NCI-H2227 (cell line): ENCODE data around the gene NFKBIZ.

Experiments used
- DNase-seq: peaks from one replicate; lab custom pipeline; 2025; ENCODE audit not compliant: unreplicated experiment; lab: John Stamatoyannopoulos, UW

The NFKBIZ gene

DNA sequence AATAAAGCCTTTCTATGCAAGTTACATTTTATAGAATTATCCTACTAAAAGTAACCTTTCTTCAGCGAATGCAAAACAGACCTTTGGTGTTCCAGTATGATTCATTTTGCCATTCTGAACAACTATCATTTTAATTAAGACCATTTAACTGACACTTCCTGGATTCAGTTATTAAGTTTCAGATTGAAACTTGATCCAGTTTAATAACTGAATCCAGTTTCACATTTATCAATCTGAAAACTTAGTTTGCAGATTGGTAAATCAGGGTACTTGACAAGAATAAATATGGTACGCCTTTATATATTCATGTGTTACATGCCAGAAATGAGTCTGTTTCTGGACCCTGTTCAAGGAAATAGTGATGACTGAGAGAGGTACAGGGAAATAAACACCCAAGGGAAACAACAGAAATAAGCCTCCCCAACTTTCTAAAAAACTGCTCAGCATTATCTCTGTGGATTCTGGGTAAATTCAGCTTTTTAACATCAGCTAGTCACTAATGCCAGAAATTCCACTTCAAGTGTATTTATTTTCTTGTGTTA is 23.3 kb upstream of the NFKBIZ start:
- no peak for DNase-seq

GRCh38 chr3:101827211-101828174 is 21.8 kb upstream of the NFKBIZ start:
- peak; percentile 38 for DNase-seq

GRCh38 chr3:101828276-101828675 is 21.0 kb upstream of the NFKBIZ start:
- no peak for DNase-seq

DNA sequence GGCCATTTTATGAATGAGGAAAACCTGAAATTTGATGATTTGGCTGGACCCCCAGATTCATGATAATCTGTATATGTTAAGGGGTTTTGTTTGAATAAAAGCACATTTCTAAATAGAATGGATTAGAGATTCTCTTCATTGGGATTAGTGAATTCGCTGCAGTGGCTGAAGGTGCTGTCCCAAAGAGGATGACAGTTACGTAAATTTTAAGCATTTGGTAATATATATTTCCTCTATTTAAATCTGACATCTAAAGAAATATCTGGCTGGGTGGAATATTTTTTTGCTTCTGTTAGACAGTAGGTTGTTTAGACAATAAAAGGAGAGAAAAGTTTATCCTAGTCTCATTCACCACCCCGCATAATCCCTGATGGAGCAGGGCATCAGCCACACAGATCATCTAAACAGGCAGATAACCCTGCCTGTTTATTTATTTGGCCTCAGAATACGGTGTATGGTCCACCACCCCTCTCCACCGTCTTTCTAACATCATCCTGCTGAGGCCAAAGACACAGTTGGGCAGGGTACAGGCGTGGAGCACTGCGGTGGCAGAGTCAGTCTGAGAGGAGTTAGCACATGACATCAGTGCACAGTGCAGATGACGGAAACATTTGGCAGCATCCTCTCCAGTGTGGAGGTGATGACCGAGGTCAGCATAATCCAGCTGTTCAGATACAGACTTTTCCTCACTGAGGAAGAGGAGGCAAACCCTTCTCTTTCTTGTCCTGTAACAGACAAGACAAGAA is 20.4 kb upstream of the NFKBIZ start:
- DNase-seq, result no peak

GRCh38 chr3:101829437-101829830 is 19.9 kb upstream of the NFKBIZ start:
- no peak for DNase-seq

- DNase-seq, result no peak
These were observed 19.4 kb upstream of the NFKBIZ start for GRCh38 chr3:101829874-101830273.

DNA sequence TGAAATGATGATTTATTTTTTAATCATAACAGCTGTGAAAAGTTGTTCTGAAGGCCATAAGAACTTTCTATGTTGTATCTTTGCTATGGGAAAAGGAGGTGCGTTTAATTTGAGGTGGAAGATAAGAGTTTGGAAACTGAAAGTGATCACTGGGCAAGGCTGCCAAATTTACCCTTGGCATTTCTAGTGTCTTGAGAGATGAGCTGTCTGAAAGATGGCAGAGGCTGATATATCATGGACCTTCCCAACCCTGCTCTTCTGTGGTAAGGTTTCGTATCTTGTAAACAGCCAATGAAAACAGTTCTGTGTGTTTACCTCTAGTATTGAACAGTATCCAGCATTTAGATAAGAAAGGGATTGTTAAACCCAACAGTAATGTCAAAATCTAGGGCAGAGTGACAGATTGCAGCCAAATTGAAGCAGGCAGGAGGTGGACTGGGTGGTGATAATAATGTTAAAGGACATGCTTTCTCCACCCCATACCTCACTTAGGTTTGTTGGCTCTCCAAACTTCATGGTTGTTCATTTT is 15.8 kb upstream of the NFKBIZ start:
- DNase-seq, result no peak

DNA sequence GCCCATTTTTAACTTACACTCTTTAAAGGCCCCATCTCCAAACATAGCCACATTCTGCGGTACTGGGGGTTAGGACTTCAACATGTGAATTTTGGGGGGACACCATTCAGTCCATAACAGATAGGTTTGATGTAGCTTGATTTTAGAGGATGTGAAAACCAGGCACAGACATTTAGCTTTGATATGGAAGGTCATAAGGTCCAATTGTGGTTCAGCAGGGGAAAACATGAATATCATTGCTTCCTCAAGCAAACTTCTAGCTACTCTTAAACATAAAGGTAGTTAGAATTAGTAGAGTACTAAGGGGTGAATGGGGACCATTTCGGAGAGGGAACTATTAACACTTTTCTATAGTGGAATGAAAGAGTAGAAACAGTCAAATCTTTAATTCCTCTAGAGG is 13.6 kb upstream of the NFKBIZ start:
- DNase-seq, result no peak

GRCh38 chr3:101836160-101836559 is 13.2 kb upstream of the NFKBIZ start:
- no peak for DNase-seq

DNA sequence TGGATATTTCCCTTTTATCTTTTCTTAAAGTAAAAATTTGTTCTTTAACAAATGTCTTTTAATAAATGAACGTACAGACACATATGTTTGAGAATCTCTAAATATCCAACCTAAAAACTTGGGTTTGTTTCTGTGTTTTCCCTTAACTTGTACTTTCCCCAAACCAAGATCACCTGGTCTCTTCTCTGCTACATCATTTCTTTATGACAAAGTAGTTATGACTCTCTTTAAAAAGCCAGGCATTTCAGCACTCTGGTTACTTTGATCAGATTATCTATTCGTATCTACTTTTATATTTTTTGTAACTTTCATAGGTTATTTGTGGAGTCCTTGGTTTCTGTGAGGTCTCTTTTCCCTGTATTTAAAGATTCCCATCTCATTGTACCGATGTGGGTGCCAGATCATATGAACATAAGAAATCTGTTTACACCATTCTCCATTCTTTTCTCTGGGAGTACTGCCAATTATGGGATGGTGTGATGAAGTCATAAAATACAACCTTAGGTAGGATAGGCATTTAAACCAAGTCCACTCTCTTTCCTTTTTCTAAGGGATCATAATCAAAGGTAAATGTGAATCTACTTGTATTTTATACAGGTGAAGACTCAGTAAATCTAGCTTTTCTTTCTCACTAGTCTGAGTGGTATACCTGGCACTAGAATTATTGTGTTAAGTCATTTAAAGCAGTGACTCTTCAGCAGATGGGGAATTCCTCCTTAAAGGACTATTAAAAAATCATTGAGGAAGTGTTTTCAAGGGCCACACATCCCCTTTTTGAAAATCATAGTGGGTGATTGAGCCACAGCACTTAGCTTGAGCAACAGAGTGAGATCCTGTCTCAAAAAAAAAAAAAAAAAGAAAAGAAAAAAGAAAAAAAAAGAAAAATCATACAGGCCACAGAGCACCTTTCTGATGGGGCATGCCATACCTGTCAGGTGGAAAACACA is 12.4 kb upstream of the NFKBIZ start:
- no peak for DNase-seq

DNA sequence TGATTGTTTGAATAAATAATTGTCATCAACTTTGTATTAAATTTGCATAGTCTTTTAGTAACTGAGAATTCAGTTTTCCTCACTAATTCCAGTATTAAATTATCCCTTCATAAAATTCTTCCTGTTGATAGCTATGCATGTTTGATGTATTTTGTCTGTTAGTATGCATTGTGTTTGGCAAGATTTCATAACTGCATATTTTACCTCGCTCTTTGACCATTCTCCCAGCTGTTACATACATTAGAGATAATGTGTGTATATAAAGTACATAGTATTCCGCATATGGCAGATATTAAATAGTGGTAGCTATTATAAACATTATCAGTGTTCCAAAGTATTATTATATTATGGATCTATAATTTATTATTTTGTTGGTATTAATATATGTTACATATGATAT is 10.6 kb upstream of the NFKBIZ start:
- no peak for DNase-seq

DNA sequence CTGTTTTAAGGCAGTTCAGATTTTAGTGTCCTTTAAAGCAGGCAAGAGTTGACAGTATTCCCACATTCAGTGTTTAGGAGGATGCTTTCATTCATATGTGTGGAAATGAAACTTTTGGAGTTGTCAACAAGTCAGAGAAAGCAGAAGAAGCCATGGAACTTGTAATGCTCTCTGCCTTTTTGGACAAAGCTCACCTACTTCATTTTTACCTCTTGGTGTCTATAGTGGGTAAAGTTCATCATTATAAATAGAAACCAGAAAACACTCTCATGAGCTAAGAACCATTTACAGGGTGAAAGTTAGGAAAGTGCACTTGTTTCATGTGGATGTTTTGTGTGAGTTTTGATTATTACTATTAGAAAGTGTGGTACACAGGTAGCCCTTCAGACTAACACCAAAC is 9.2 kb upstream of the NFKBIZ start:
- no peak for DNase-seq

GRCh38 chr3:101842245-101842934 is 6.9 kb upstream of the NFKBIZ start:
- no peak for DNase-seq

- no peak for DNase-seq
These were observed 6.4 kb upstream of the NFKBIZ start for GRCh38 chr3:101842935-101843330.

DNA sequence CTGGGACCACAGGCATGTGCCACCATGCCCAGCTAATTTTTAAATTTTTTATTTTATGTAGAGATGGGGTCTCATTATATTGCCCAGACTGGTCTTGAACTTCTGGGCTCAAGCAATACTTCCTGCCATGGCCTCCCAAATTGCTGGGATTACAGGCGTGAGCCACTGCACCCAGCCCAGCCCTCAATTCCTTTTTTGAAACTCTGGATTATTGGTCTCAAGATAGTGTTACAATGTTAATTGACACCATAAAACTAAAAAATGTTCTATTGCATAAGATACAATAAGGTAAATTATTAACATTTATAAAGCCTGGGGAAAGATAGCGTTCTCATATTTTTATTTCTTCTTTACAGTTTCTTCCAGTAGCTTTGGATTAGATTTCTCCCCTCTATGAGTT is 3.9 kb upstream of the NFKBIZ start:
- no peak for DNase-seq

DNA sequence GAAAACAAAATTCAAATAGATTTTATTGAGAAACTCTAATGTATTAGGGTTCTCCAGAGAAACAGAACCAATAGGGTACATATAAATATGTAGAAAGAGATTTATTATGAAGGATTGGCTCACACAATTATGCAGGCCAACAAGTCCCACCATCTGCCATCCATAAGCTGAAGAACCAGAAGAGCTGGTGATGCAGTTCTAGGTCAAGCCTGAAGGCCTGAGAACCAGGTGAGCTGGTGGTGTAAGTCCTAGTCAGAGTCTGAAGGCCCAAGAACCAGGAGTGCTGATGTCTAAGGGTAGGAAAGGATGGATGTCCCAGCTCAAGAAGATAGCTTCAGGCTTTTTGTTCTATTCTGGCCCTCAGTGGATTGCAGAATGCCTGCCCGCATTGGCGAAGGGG is 2.6 kb upstream of the NFKBIZ start:
- DNase-seq, result no peak

- DNase-seq, result no peak
These were observed 2.0 kb upstream of the NFKBIZ start for GRCh38 chr3:101847328-101847727.

GRCh38 chr3:101848326-101848725 is 988 bp upstream of the NFKBIZ start:
- no peak for DNase-seq

- peak; percentile 53 for DNase-seq
These were observed 466 bp downstream of the NFKBIZ start for GRCh38 chr3:101849714-101850245.
